K562 (cell line): Measurements from ENCODE around the gene MPL.

Experiments used
- AFF1 ChIP-seq, 2 experiments: fragments of 450-650 bp; IDR thresholded peaks; 2 replicates each; pipeline ENCODE4 v1.6.1; 2018; ENCODE audit warnings: mild to moderate bottlenecking in 2 of 2, low read depth in 1 of 2; ENCODE audit not compliant: partially characterized antibody in 2 of 2
- CHD1 ChIP-seq: fragments of 200-600 bp; sonication (generic); IDR thresholded peaks from one replicate; pipeline ENCODE4 v1.6.1; 2012; ENCODE audit warnings: mild to moderate bottlenecking, moderate library complexity, low read length, inconsistent platforms
- EZH2 ChIP-seq: IDR thresholded peaks from 2 replicates; pipeline ENCODE4 v1.6.1; 2012; ENCODE audit warnings: low read depth, mild to moderate bottlenecking, inconsistent platforms, low read length, borderline replicate concordance
- MTA3 ChIP-seq: fragments of 450-650 bp; formaldehyde crosslinking; IDR thresholded peaks from 2 replicates; pipeline ENCODE4 v1.6.1; 2017; ENCODE audit warnings: mild to moderate bottlenecking, borderline replicate concordance
- ZFP91 ChIP-seq: sonication (generic); formaldehyde crosslinking; IDR thresholded peaks from 2 replicates; pipeline ENCODE4 v1.8.0; 2022; ENCODE audit warnings: mild to moderate bottlenecking, missing genetic modification reagents
- ZKSCAN1 ChIP-seq: fragments of 150-350 bp; IDR thresholded peaks from 2 replicates; pipeline ENCODE4 v1.6.1; 2016; ENCODE audit warnings: low read depth, low read length
- TF ChIP-seq, protein P1 (sequence below), 3 experiments: IDR thresholded peaks in 2 of 3; conservative IDR thresholded peaks in 1 of 3; 2 replicates each; pipeline ENCODE4 v1.5.1; 2011 to 2012; ENCODE audit warnings: low read length in 3 of 3, mild to moderate bottlenecking in 3 of 3, control low read depth in 2 of 3, improper control_type of control experiment in 1 of 3, inconsistent platforms in 1 of 3, low read depth in 1 of 3, mixed read lengths in 1 of 3, moderate library complexity in 1 of 3; ENCODE audit not compliant: insufficient read depth in 2 of 3
- TF ChIP-seq, protein P2 (sequence below): fragments of 150-350 bp; conservative IDR thresholded peaks from 2 replicates; pipeline ENCODE4 v1.6.1; 2014; ENCODE audit warnings: low read length

- no peak for TF ChIP-seq CHD1
- TF ChIP-seq AFF1 (IDR thresholded peaks at IDR 0.05; ENCODE audit: low read depth in 1 of 2, partially characterized antibody in 2 of 2): no peak
- no peak for TF ChIP-seq EZH2
- no peak for TF ChIP-seq ZFP91
- TF ChIP-seq, protein P1, sequence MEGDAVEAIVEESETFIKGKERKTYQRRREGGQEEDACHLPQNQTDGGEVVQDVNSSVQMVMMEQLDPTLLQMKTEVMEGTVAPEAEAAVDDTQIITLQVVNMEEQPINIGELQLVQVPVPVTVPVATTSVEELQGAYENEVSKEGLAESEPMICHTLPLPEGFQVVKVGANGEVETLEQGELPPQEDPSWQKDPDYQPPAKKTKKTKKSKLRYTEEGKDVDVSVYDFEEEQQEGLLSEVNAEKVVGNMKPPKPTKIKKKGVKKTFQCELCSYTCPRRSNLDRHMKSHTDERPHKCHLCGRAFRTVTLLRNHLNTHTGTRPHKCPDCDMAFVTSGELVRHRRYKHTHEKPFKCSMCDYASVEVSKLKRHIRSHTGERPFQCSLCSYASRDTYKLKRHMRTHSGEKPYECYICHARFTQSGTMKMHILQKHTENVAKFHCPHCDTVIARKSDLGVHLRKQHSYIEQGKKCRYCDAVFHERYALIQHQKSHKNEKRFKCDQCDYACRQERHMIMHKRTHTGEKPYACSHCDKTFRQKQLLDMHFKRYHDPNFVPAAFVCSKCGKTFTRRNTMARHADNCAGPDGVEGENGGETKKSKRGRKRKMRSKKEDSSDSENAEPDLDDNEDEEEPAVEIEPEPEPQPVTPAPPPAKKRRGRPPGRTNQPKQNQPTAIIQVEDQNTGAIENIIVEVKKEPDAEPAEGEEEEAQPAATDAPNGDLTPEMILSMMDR (IDR thresholded peaks at IDR 0.05 in 2 of 3, conservative IDR thresholded peaks at IDR 0.05 in 1 of 3; ENCODE audit: insufficient read depth in 2 of 3, low read depth in 1 of 3, low read length in 3 of 3): no peak
- TF ChIP-seq, protein P2, sequence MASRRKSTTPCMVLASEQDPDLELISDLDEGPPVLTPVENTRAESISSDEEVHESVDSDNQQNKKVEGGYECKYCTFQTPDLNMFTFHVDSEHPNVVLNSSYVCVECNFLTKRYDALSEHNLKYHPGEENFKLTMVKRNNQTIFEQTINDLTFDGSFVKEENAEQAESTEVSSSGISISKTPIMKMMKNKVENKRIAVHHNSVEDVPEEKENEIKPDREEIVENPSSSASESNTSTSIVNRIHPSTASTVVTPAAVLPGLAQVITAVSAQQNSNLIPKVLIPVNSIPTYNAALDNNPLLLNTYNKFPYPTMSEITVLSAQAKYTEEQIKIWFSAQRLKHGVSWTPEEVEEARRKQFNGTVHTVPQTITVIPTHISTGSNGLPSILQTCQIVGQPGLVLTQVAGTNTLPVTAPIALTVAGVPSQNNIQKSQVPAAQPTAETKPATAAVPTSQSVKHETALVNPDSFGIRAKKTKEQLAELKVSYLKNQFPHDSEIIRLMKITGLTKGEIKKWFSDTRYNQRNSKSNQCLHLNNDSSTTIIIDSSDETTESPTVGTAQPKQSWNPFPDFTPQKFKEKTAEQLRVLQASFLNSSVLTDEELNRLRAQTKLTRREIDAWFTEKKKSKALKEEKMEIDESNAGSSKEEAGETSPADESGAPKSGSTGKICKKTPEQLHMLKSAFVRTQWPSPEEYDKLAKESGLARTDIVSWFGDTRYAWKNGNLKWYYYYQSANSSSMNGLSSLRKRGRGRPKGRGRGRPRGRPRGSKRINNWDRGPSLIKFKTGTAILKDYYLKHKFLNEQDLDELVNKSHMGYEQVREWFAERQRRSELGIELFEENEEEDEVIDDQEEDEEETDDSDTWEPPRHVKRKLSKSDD: no peak
- TF ChIP-seq MTA3: no peak
- no peak for TF ChIP-seq ZKSCAN1
Measured at GRCh38 chr1:43382027-43382779, 44.6 kb downstream of the MPL start.
